LNCAP (cell line): Measurements from ENCODE around the gene ABHD17A.

Experiments
- TF ChIP-seq, protein P1 (sequence below): fragments of 450-650 bp; IDR thresholded peaks from 2 replicates; pipeline ENCODE4 v1.5.1; 2017; ENCODE audit warnings: mild to moderate bottlenecking

The ABHD17A gene

GRCh38 chr19:1917146-1917545 is 31.9 kb upstream of the ABHD17A start:
- TF ChIP-seq, protein P1, sequence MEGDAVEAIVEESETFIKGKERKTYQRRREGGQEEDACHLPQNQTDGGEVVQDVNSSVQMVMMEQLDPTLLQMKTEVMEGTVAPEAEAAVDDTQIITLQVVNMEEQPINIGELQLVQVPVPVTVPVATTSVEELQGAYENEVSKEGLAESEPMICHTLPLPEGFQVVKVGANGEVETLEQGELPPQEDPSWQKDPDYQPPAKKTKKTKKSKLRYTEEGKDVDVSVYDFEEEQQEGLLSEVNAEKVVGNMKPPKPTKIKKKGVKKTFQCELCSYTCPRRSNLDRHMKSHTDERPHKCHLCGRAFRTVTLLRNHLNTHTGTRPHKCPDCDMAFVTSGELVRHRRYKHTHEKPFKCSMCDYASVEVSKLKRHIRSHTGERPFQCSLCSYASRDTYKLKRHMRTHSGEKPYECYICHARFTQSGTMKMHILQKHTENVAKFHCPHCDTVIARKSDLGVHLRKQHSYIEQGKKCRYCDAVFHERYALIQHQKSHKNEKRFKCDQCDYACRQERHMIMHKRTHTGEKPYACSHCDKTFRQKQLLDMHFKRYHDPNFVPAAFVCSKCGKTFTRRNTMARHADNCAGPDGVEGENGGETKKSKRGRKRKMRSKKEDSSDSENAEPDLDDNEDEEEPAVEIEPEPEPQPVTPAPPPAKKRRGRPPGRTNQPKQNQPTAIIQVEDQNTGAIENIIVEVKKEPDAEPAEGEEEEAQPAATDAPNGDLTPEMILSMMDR = no peak

- TF ChIP-seq, protein P1 = no peak
Observed at GRCh38 chr19:1914826-1915341, 29.6 kb upstream of the ABHD17A start.

- TF ChIP-seq, protein P1 = no peak
Observed at GRCh38 chr19:1913781-1914577, 28.7 kb upstream of the ABHD17A start.

GRCh38 chr19:1912760-1913505 is 27.6 kb upstream of the ABHD17A start:
- TF ChIP-seq, protein P1 = no peak

- TF ChIP-seq, protein P1 = no peak
Observed at GRCh38 chr19:1911995-1912394, 26.7 kb upstream of the ABHD17A start.

- TF ChIP-seq, protein P1 = no peak
Observed at GRCh38 chr19:1911098-1911497, 25.8 kb upstream of the ABHD17A start.

DNA sequence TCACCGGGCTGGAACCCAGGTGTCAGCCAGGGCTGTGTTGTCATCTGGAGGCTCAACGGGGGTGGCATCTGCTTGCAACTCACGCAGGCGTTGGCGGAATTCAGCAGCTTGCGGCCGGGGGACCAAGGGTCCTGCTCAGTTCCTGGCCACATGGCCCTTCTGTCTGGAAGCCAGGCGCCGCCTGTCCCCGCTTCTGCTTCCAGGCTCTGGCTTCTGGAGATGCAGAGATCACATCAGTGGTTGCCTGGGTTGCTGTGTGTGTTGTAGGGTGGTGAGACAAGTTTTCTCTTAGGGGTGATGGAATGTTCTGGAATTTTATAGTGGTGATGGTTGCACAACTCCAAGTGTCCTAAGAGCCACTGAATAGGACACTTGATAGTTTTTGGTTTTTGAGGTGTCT is 24.9 kb upstream of the ABHD17A start:
- TF ChIP-seq, protein P1 = no peak
